ENCODE measurements around the gene ZNF148. TPM values are rescaled to one million over a fixed set of nuclear protein-coding genes. Genes with fewer than 3 reads are reported as not detected.

The ZNF148 gene
- total RNA-seq, 1 donor from 2014 or later, result 45.2 TPM

DNA sequence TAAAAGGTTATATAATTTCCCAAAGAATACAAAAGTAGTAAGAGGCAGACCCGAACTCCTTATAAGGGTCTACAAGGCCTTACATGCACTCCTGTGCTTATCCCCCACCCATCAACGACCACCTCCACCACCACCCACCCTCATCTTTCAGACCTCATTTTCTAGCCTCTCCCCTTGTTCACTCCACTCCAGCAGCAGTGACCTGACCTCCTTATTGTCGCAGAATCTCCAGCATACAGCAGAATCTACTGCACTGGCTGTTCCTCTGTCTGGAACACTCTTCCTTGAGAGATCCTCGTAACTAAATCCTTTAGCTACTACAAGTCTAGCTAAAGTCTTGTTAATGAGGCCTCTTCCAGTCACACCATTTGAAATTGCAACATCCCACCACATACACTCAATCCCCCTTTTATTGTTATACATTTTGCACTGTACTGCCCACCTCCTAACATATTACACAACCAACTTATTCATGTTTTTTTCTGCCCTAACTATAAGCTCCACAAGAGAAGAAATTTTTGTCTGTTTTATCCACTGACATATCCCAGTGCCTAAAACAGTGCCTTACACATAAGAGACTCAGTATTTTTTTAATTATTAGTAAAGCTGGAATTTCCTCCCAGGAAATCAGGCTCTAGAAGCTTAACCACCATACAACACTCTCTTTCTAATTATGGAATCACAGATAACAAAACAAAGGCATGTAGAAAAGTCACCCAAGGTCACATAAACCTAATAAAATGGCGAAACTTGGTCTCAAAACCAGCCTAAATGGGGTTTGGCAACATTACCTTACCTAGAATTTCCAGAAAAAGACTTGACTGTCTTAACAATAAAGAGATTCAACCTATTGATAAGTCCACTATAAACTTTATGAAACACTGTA is 40.2 kb downstream of the ZNF148 start:
- intact Hi-C loops (cut with micrococcal nuclease), result no loop called here

GRCh38 chr3:125332504-125332903 is 42.6 kb downstream of the ZNF148 start:
- intact Hi-C loops (cut with micrococcal nuclease), result no loop called here

GRCh38 chr3:125331243-125331642 is 43.9 kb downstream of the ZNF148 start:
- intact Hi-C loops (cut with micrococcal nuclease), result no loop called here

GRCh38 chr3:125326957-125327356 is 48.2 kb downstream of the ZNF148 start:
- intact Hi-C loops (cut with micrococcal nuclease), result no loop called here

GRCh38 chr3:125325746-125326145 is 49.4 kb downstream of the ZNF148 start:
- intact Hi-C loops (cut with micrococcal nuclease), result loop anchor here (2.0 kb wide), 1 partner anchor 15 kb away; no protein-coding TSS in a partner anchor

- intact Hi-C loops (cut with micrococcal nuclease), result loop anchor here (2.0 kb wide), 1 partner anchor 14 kb away; no protein-coding TSS in a partner anchor
These were observed 50.8 kb downstream of the ZNF148 start for GRCh38 chr3:125324341-125324740.

DNA sequence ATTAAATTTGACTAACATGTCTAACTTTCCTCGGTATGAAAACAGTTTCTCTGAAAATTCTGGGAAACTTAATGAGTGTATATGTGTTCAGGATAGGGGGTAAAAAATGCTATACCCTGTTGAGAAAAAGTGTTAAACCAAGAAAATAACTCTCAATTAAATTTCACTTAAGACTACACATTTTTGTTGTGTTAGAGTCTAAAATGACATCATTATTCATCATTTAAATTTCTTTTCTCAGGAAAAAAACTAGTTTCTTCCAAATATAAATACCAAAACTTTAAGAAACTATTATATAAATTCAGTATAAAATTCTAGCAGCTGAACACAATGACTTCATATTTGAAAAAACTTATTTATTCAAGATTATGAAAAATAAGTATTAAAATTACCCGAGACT is 52.2 kb downstream of the ZNF148 start:
- intact Hi-C loops (cut with micrococcal nuclease), result no loop called here

- intact Hi-C loops (cut with micrococcal nuclease), result no loop called here
These were observed 53.0 kb downstream of the ZNF148 start for GRCh38 chr3:125322166-125322565.

- intact Hi-C loops (cut with micrococcal nuclease), result loop anchor here (1.0 to 10.0 kb wide), 2 partner anchors 7 to 585 kb away; partner anchors contain the start of gene UMPS
These were observed 55.4 kb downstream of the ZNF148 start for GRCh38 chr3:125319765-125320164.

DNA sequence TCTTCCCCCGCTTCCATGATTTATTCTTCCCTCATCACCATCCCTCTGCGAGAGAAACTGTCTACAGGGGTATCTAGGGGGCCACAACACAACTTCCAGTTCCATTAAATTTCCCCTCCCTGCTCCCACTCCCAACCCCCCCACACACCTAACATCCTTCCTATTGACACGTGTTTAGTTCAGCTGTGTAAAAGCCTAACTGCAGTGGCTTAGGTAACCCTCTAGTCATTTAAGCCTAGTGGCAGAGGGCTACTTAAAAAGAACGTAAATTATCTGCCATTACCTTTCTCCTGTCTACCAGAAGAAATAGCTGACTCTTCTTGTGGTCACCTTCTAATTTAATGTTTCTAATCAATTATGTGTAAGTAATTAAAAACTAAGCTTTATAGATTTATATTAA is 56.3 kb downstream of the ZNF148 start:
- intact Hi-C loops (cut with micrococcal nuclease), result loop anchor here (10.0 kb wide), 1 partner anchor 584 kb away; the partner anchor contains the start of gene UMPS

DNA sequence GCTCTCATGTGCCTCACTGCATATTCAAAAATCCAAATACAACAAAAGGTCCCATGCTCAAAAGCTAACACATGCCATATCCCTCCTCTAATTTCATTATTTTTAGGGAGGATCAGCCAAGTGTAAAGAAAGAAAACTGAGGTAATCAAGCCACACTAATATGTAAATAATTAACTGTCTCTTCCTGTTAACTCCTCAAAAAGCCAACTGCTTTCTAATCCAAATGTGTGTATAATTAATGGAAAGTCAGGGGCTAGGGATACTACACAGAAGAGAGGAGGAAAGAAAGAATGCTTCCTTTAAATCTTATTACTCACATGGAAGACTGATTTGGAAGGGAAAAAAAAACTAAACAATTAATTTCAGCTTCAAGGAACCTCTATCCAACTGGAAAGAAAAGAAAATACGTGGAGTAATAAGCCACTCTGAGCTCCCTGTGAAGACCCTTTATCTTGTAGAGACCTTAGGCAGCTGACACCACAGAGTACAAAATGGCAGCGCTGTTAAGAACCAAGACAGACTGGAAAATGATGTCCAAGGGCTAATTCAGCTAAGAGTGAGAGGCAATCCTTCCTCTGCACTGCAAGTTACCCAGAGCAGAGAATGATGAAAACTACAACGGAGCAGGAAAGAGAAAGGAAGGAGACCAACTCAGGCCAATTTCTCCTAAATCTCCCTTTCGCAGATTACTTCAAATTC is 56.8 kb downstream of the ZNF148 start:
- intact Hi-C loops (cut with micrococcal nuclease), result loop anchor here (10.0 kb wide), 1 partner anchor 584 kb away; the partner anchor contains the start of gene UMPS

GRCh38 chr3:125317761-125318160 is 57.4 kb downstream of the ZNF148 start:
- intact Hi-C loops (cut with micrococcal nuclease), result loop anchor here (10.0 kb wide), 1 partner anchor 583 kb away; the partner anchor contains the start of gene UMPS

- intact Hi-C loops (cut with micrococcal nuclease), result loop anchor here (10.0 kb wide), 1 partner anchor 582 kb away; the partner anchor contains the start of gene UMPS
These were observed 58.2 kb downstream of the ZNF148 start for GRCh38 chr3:125316949-125317348.

DNA sequence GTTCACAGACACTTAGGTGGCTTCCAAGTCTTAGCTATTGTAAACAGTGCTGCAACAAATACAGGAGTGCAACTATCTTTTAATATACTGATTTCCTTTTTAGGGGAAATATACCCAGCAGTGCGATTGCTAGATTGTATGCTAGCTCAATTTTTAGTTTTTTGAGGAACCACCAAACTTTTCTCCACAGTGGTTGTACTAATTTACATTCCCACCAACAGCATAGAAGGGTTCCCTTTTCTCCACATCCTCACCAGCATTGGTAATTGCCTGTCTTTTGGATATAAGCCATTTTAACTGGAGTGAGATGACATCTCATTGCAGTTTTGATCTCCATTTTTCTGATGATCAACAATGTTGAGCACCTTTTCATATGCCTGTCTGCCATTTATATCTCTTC is 58.9 kb downstream of the ZNF148 start:
- intact Hi-C loops (cut with micrococcal nuclease), result loop anchor here (10.0 kb wide), 1 partner anchor 581 kb away; the partner anchor contains the start of gene UMPS

DNA sequence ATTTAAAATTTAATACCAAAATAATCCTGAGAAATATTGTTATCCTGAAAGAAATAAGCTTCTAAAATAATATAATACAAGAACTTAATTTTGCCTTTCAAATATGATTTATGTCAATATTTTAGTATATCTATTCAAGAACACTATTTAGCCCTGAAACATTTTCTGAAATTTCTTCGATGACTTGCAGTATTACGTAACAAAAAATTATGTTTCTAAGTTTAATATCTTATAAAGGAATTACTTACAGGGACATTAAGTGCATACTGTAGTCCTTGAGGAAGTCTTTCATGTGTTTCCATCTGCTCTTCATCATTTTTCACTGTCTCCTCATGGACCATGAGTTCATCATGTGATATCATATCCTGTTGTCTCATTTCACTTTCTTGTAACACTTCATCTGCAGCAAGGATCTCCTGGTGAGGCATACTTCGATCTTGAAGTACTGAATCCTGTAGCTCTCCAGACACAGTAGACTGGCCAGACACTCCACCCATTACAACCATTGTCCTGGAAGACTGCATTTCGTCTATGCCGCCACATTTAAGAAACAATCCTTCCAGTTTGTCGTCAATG is 62.0 kb downstream of the ZNF148 start:
- intact Hi-C loops (cut with micrococcal nuclease), result loop anchor here (10.0 kb wide), 1 partner anchor 578 kb away; the partner anchor contains the start of gene UMPS

- intact Hi-C loops (cut with micrococcal nuclease), result loop anchor here (1.0 to 10.0 kb wide), 6 partner anchors 14 to 576 kb away; partner anchors contain the start of genes UMPS and ZNF148
These were observed 64.5 kb downstream of the ZNF148 start for GRCh38 chr3:125310623-125311081.

DNA sequence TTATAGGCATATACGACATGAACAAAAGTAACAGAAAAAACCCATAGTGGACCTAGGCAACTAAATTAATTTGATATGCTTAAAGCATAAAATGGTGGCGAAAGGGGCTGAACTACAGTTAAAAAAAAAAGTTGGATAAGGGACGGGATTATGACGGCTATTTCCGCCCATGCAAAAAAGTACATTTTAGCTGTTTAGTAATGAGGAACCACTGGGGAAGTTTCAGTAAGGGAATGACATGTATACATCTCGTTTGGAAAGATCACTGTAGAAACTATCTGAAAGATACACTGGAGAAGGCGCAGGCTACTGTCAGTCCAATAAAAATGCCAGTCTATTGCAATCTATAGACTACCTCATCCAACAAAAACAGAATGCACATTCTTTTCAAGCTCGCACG is 65.6 kb downstream of the ZNF148 start:
- intact Hi-C loops (cut with micrococcal nuclease), result no loop called here

- intact Hi-C loops (cut with micrococcal nuclease), result no loop called here
These were observed 68.5 kb downstream of the ZNF148 start for GRCh38 chr3:125306620-125307019.

DNA sequence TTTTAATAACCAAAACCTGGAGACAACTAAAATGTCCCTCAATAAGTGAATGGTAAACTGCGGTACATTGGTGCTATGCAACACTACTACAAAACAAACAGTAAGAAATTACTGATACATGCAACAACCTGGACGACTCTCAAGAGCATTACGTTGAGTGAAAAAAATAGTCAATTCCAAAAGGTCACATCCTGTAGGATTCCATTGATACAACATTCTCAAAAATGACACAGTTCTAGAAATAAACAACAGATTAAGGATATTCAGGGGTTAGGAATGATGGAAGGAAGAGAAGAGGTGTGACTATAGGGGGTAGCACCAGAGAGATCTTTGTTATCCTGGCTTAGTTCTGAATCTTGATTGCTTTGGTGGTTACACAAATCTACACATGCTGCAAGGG is 72.2 kb downstream of the ZNF148 start:
- intact Hi-C loops (cut with micrococcal nuclease), result no loop called here

DNA sequence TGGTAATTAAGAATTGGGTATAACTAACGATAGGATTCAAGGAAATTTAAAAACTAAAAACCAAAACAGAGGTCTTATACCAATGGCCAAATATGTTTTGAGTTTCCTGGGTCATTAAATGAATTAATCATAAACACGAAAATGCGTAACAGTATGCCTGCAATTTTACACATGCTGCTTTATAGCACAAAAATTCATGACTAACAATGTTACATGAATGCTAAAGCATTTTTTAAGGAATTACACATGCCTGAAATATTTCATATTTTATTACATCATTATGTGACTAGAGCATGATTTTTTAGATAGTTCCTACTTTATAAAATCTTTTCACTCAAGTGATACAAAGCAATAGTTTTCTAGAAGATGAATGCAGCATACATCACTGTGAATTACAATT is 74.7 kb downstream of the ZNF148 start:
- intact Hi-C loops (cut with micrococcal nuclease), result no loop called here

GRCh38 chr3:125294411-125294810 is 80.7 kb downstream of the ZNF148 start:
- intact Hi-C loops (cut with micrococcal nuclease), result no loop called here
